ENCODE measurements around the gene SLC22A7.

Gene SLC22A7

GRCh38 chr6:43258807-43259686, 39.0 kb upstream of the SLC22A7 start:
- no peak for TF ChIP-seq CTCF (IDR thresholded peaks at IDR 0.05; ENCODE audit: insufficient read depth, low read length, poor library complexity, severe bottlenecking)
- Histone ChIP-seq H3K27me3 (replicated peaks; ENCODE audit: control insufficient read depth, insufficient read depth, low read length) (no peaks in the 10 kb centered on the region), H3K4me3 (replicated peaks; ENCODE audit: low read depth, low read length) (no peak overlapping the region), H3K36me3 (ENCODE audit: control insufficient read depth, insufficient read depth, low read length) (no peaks in the 10 kb centered on the region)
- DNase-seq (ENCODE audit: extremely low read depth, insufficient read length), result no peak

- Histone ChIP-seq H3K36me3 (ENCODE audit: control insufficient read depth, insufficient read depth, low read length) (no peaks in the 10 kb centered on the region), H3K4me3 (replicated peaks; ENCODE audit: low read depth, low read length) (no peak overlapping the region), H3K27me3 (replicated peaks; ENCODE audit: control insufficient read depth, insufficient read depth, low read length) (no peaks in the 10 kb centered on the region)
- TF ChIP-seq CTCF (IDR thresholded peaks at IDR 0.05; ENCODE audit: insufficient read depth, low read length, poor library complexity, severe bottlenecking), result no peak
- no peak for DNase-seq (ENCODE audit: extremely low read depth, insufficient read length)
These were observed 37.3 kb upstream of the SLC22A7 start for GRCh38 chr6:43260791-43261190.

- Histone ChIP-seq H3K4me3 (replicated peaks; ENCODE audit: low read depth, low read length) (no peak overlapping the region), H3K36me3 (ENCODE audit: control insufficient read depth, insufficient read depth, low read length) (no peaks in the 10 kb centered on the region), H3K27me3 (replicated peaks; ENCODE audit: control insufficient read depth, insufficient read depth, low read length) (no peaks in the 10 kb centered on the region)
- TF ChIP-seq CTCF (IDR thresholded peaks at IDR 0.05; ENCODE audit: insufficient read depth, low read length, poor library complexity, severe bottlenecking), result no peak
- DNase-seq (ENCODE audit: extremely low read depth, insufficient read length), result no peak
These were observed 36.9 kb upstream of the SLC22A7 start for GRCh38 chr6:43261198-43261597.

GRCh38 chr6:43262000-43262779, 35.9 kb upstream of the SLC22A7 start:
- no peaks in the 10 kb centered on the region for H3K27me3 ChIP-seq (replicated peaks; ENCODE audit: control insufficient read depth, insufficient read depth, low read length)
- DNase-seq (ENCODE audit: extremely low read depth, insufficient read length), result no peak
- TF ChIP-seq CTCF (IDR thresholded peaks at IDR 0.05; ENCODE audit: insufficient read depth, low read length, poor library complexity, severe bottlenecking), result no peak
- no peaks in the 10 kb centered on the region for H3K36me3 ChIP-seq (ENCODE audit: control insufficient read depth, insufficient read depth, low read length)
- H3K4me3 ChIP-seq (replicated peaks; ENCODE audit: low read depth, low read length), result no peak overlapping the region

GRCh38 chr6:43262780-43263313, 35.2 kb upstream of the SLC22A7 start:
- DNase-seq (ENCODE audit: extremely low read depth, insufficient read length), result no peak
- no peak overlapping the region for H3K4me3 ChIP-seq (replicated peaks; ENCODE audit: low read depth, low read length)
- H3K27me3 ChIP-seq (replicated peaks; ENCODE audit: control insufficient read depth, insufficient read depth, low read length), result no peaks in the 10 kb centered on the region
- no peaks in the 10 kb centered on the region for H3K36me3 ChIP-seq (ENCODE audit: control insufficient read depth, insufficient read depth, low read length)
- TF ChIP-seq CTCF (IDR thresholded peaks at IDR 0.05; ENCODE audit: insufficient read depth, low read length, poor library complexity, severe bottlenecking), result no peak
